Lower leg skin (tissue), 3 donors: ENCODE data around the gene MCFD2.

Experiments used
- POLR2A ChIP-seq, 2 donors: fragments of 450-650 bp; IDR thresholded peaks; one replicate each; pipeline ENCODE4 v1.6.1; 2016 to 2017; ENCODE audit warnings: antibody characterized with exemption in 2 of 2, mild to moderate bottlenecking in 1 of 2, moderate library complexity in 1 of 2
- TF ChIP-seq, protein P1 (sequence below), 3 donors: fragments of 450-650 bp; IDR thresholded peaks; one replicate each; pipeline ENCODE4 v1.5.1; 2016; ENCODE audit warnings: antibody characterized with exemption in 3 of 3, mild to moderate bottlenecking in 3 of 3, moderate library complexity in 2 of 3

DNA sequence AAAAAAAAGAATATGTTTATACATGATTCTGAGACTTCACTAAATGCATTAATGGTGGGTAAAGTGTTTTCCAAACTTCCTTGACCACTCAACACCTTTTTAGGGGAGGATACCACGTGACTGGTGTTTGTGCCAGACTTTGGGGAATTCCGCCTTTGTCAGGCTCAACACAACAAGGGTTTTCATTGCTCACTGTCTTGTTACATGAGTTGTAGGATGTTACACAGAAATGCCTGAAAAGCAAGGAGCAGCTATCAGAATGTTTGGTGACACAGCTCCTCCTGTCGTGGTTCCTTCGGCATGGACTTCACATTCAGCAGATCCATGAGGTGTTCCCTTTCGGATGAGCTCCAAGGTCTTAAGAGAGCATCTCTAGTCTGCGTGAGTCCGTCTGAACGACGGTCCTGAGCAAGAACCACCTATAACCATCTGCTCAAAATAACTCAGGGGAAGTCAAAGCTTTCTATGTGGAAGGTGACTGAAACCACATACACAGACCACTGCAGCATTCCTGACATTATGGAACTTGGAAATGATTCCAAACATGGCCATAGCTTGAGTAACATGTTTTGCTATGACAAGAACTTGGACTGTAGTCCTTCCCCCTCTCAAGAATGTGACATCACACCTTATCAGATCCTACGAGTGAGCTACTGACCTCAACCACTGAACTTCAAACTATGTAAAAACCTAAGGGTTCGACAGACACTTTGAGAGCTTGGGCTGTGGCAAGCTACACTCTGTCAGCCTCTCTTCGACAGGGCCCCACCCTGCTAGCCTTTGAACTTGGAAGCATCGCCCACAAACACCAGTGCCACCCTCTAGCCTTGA lies 57.5 kb downstream of the MCFD2 start:
- TF ChIP-seq POLR2A (IDR thresholded peaks at IDR 0.05) = no peak
- TF ChIP-seq, protein P1, sequence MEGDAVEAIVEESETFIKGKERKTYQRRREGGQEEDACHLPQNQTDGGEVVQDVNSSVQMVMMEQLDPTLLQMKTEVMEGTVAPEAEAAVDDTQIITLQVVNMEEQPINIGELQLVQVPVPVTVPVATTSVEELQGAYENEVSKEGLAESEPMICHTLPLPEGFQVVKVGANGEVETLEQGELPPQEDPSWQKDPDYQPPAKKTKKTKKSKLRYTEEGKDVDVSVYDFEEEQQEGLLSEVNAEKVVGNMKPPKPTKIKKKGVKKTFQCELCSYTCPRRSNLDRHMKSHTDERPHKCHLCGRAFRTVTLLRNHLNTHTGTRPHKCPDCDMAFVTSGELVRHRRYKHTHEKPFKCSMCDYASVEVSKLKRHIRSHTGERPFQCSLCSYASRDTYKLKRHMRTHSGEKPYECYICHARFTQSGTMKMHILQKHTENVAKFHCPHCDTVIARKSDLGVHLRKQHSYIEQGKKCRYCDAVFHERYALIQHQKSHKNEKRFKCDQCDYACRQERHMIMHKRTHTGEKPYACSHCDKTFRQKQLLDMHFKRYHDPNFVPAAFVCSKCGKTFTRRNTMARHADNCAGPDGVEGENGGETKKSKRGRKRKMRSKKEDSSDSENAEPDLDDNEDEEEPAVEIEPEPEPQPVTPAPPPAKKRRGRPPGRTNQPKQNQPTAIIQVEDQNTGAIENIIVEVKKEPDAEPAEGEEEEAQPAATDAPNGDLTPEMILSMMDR (IDR thresholded peaks at IDR 0.05) = no peak
